OCI-LY3 (cell line): ENCODE results near the gene ST6GAL1.
"Not testable (repeated sequence)": the region's sequence is repeated elsewhere in the genome, so short reads cannot be mapped to it uniquely, and the experiment has no call there.

Experiments
- H2AFZ ChIP-seq: fragments of 200-600, 300-600 bp; shearing (Covaris generic); 2 replicates; pipeline ENCODE4 v1.6.0; 2014; ENCODE audit warnings: antibody characterized with exemption, low read depth, low read length
- H3K27ac ChIP-seq: fragments of 200-600, 300-600 bp; sonication (generic); 2 replicates; pipeline ENCODE4 v1.5.1; 2014; ENCODE audit warnings: mild to moderate bottlenecking, low read length, moderate library complexity, mixed read lengths
- H3K27me3 ChIP-seq: fragments of 200-600, 300-600 bp; sonication (generic); 2 replicates; pipeline ENCODE4 v1.6.1; 2014; ENCODE audit warnings: low read depth, low read length, mixed read lengths
- H3K36me3 ChIP-seq: fragments of 200-600, 300-600 bp; sonication (generic); replicated peaks from 2 replicates; pipeline ENCODE3; 2014; ENCODE audit warnings: low read depth, low read length, mixed read lengths
- H3K4me1 ChIP-seq: fragments of 300-600, 200-600 bp; sonication (generic); 2 replicates; pipeline ENCODE4 v1.6.1; 2014; ENCODE audit warnings: low read length, mixed read lengths
- H3K4me2 ChIP-seq: fragments of 200-600, 300-600 bp; sonication (generic); 2 replicates; pipeline ENCODE4 v1.6.1; 2014; ENCODE audit warnings: low read length, mixed read lengths
- H3K4me3 ChIP-seq: fragments of 300-600, 200-600 bp; sonication (generic); 2 replicates; pipeline ENCODE4 v1.5.1; 2014; ENCODE audit warnings: antibody characterized with exemption, mild to moderate bottlenecking, low read length, moderate library complexity
- H3K79me2 ChIP-seq: fragments of 300-600, 200-600 bp; shearing (Covaris generic); 2 replicates; pipeline ENCODE4 v1.6.1; 2014; ENCODE audit warnings: mild to moderate bottlenecking, low read length, mixed read lengths
- H3K9ac ChIP-seq: fragments of 300-600, 200-600 bp; shearing (Covaris generic); 2 replicates; pipeline ENCODE4 v1.6.0; 2014; ENCODE audit warnings: mild to moderate bottlenecking, low read length, moderate library complexity
- H3K9me3 ChIP-seq: fragments of 200-600, 300-600 bp; shearing (Covaris generic); 2 replicates; pipeline ENCODE4 v1.6.1; 2014; ENCODE audit warnings: low read length, mixed read lengths; ENCODE audit not compliant: insufficient read depth
- H4K20me1 ChIP-seq: fragments of 200-600, 300-600 bp; sonication (generic); 2 replicates; pipeline ENCODE4 v1.6.1; 2016; ENCODE audit warnings: low read length, mixed read lengths; ENCODE audit not compliant: insufficient read depth
- EZH2phosphoT487 ChIP-seq: fragments of 200-600 bp; shearing (Covaris generic); IDR thresholded peaks from 2 replicates; pipeline ENCODE4 v1.6.1; 2018; ENCODE audit warnings: antibody characterized with exemption, mixed run types, low read depth
- TF ChIP-seq, protein P1 (sequence below): fragments of 200-600, 300-600 bp; sonication (generic); IDR thresholded peaks from 2 replicates; pipeline ENCODE4 v1.5.1; 2014; ENCODE audit warnings: antibody characterized with exemption, low read length, low read depth

Gene ST6GAL1

DNA sequence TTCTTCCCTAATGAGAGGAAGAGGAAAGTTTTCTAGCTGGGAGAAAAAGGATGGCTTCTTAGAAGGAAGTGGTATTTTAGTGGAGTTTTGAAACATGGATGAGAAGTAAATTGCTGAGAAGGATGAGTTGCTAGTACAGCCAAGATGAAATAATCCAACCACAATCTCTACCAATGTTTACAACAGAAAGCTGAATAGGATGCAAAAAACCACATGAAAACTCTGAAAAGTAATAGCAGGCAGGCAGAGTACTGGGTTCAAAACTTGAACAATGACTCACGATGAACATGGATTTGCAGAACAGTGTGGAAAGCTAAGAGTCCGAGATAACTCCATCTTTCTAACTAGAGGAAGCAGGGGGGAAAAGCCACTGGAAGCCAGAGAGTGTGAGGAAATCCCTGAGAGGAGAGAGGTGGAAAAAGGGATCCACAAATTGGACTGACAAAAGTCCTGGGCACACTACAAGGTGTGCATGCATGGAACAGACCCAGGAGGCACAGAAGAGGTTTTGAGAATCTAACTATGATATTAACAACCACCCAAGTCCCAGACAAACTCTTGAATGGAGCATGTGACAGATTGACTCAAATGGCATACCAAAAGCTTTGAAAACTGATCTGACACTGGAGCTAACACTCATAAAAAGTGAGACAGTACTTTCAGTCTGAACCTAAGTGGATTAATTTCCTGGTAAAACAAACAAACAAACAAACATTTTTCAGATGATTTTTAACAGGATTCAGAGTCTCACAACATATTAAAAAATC lies 76.7 kb downstream of the ST6GAL1 start:
- peaks cover 63% of the 10 kb centered on the region for H3K36me3 ChIP-seq
- peaks cover 44% of the 10 kb centered on the region for H3K4me1 ChIP-seq
- H3K4me2 ChIP-seq: no peak overlapping the region

DNA sequence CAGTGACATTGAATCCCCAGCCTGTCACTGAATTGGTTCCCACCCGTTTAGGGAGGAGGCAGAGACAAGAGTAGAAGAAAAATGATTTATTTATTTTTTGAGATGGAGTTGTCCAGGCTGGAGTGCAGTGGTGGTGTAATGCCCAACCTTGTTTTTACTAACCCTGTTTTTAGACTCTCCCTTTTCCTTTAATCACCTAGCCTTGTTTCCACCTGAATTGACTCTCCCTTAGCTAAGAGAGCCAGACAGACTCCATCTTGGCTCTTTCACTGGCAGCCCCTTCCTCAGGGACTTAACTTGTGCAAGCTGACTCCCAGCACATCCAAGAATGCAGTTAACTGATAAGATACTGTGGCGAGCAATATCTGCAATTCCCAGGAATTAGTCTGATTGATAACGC lies 80.1 kb downstream of the ST6GAL1 start:
- not testable (repeated sequence) for H3K4me2 ChIP-seq, H3K27ac ChIP-seq, H4K20me1 ChIP-seq, H3K9me3 ChIP-seq, H2AFZ ChIP-seq, H3K4me3 ChIP-seq, H3K27me3 ChIP-seq, H3K9ac ChIP-seq
- Histone ChIP-seq H3K4me1 (peaks cover 59% of the 10 kb centered on the region), H3K36me3 (peaks cover 45% of the 10 kb centered on the region), H3K79me2 (peaks cover 29% of the 10 kb centered on the region)

More for the DNA sequence above, 76.7 kb downstream of the ST6GAL1 start:
- no peak for TF ChIP-seq EZH2phosphoT487
- TF ChIP-seq, protein P1, sequence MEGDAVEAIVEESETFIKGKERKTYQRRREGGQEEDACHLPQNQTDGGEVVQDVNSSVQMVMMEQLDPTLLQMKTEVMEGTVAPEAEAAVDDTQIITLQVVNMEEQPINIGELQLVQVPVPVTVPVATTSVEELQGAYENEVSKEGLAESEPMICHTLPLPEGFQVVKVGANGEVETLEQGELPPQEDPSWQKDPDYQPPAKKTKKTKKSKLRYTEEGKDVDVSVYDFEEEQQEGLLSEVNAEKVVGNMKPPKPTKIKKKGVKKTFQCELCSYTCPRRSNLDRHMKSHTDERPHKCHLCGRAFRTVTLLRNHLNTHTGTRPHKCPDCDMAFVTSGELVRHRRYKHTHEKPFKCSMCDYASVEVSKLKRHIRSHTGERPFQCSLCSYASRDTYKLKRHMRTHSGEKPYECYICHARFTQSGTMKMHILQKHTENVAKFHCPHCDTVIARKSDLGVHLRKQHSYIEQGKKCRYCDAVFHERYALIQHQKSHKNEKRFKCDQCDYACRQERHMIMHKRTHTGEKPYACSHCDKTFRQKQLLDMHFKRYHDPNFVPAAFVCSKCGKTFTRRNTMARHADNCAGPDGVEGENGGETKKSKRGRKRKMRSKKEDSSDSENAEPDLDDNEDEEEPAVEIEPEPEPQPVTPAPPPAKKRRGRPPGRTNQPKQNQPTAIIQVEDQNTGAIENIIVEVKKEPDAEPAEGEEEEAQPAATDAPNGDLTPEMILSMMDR: no peak
- Histone ChIP-seq H3K9me3 (peaks cover 6% of the 10 kb centered on the region; the same call in 1 of the 2 replicates), H3K9ac (no peak overlapping the region), H3K79me2 (peaks cover 24% of the 10 kb centered on the region), H3K27ac (no peak overlapping the region), H2AFZ (no peak overlapping the region), H3K27me3 (no peaks in the 10 kb centered on the region), H3K4me3 (no peak overlapping the region), H4K20me1 (no peaks in the 10 kb centered on the region)

DNA sequence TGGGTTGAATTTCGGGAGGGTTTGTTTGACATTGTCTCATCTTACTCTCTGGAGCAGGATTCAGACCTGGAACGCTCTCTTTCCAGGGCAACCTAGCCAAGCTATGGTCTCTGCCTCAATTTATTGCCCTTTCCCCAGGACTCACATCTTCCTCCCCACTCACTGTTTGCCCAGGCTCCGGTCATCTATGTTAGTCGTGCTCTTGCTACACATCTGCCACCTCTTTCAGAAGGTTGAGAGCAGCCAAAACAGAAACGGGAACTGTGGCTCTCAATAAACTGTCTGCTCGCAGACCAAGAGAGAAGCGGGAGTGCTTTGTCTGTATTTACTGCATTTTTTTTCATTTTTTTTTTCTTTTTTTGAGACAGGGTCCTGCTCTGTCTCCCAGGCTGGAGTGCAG lies 81.6 kb downstream of the ST6GAL1 start:
- peaks cover 71% of the 10 kb centered on the region for H3K4me1 ChIP-seq
- H3K9ac ChIP-seq: peak overlapping the region; percentile 83
- peak overlapping the region; percentile 90 for H3K27ac ChIP-seq
- no peak overlapping the region for H2AFZ ChIP-seq
- no peak for TF ChIP-seq EZH2phosphoT487
- TF ChIP-seq, protein P1: no peak
- no peaks in the 10 kb centered on the region for H3K27me3 ChIP-seq
- H4K20me1 ChIP-seq: no peaks in the 10 kb centered on the region
- H3K36me3 ChIP-seq: peaks cover 31% of the 10 kb centered on the region
- peaks cover 6% of the 10 kb centered on the region; the same call in 1 of the 2 replicates for H3K9me3 ChIP-seq
- H3K4me2 ChIP-seq: peak overlapping the region; percentile 64
- peak overlapping the region; percentile 26 for H3K4me3 ChIP-seq
- H3K79me2 ChIP-seq: peaks cover 30% of the 10 kb centered on the region

DNA sequence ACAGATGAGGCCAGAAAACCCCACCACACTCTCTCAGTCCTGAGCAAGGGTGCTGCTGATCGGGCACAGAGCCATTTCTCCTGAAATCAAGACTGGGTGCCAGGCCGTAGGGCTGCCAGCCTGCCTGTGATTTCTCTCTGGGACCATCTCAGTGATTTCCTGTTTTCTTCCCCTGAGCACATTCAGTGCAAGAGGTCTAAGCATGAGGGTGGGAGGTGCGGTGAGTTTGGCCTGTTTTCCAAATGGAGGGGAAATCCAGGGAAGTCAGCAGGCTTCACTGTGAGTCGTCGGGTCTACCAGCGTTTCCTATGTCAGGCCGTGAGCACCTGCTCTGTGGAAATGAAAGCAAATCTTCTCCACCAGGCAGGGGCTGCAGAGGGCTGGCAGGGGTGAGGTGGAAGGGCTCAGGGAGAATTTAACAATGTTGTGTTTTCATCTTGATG lies 82.3 kb downstream of the ST6GAL1 start:
- Histone ChIP-seq H3K4me1 (peaks cover 71% of the 10 kb centered on the region), H3K27me3 (no peaks in the 10 kb centered on the region), H3K36me3 (peaks cover 26% of the 10 kb centered on the region), H3K4me2 (peak overlapping the region; percentile 64), H2AFZ (no peak overlapping the region), H3K27ac (peak overlapping the region; percentile 90), H3K4me3 (peak overlapping the region; percentile 26; the same call in 1 of the 2 replicates), H4K20me1 (no peaks in the 10 kb centered on the region), H3K79me2 (peaks cover 37% of the 10 kb centered on the region), H3K9me3 (peaks cover 6% of the 10 kb centered on the region; the same call in 1 of the 2 replicates), H3K9ac (peak overlapping the region; percentile 83)
- no peak for TF ChIP-seq EZH2phosphoT487
- TF ChIP-seq, protein P1: no peak
